ENCODE measurements around the gene AATK. TPM values are rescaled to one million over a fixed set of nuclear protein-coding genes. Genes with fewer than 3 reads are reported as not detected.
A peak's percentile ranks its signal among the peaks of the same experiment; 100 is the strongest.

Gene AATK
- total and polyA plus RNA-seq, 2 of the 4 experiments (the other 2 are of a cell fraction) = under 0.01 to 0.21 TPM

- Histone ChIP-seq H3K4me3 (ENCODE audit: insufficient read depth, low read depth, low read length) (no peak overlapping the region), H3K56ac (ENCODE audit: extremely low read depth, insufficient read depth, low read length) (no peak overlapping the region), H3K4me2 (ENCODE audit: low read depth, low read length) (no peak overlapping the region), H3K14ac (replicated peaks; ENCODE audit: low read depth, low read length) (no peak overlapping the region), H3K36me3 (ENCODE audit: control insufficient read depth, insufficient read depth, low read length) (no peaks in the 10 kb centered on the region), H4K5ac (ENCODE audit: low read depth, low read length) (no peak overlapping the region), H3K18ac (ENCODE audit: low read depth, low read length) (no peak overlapping the region), H4K20me1 (ENCODE audit: insufficient read depth, low read length) (no peaks in the 10 kb centered on the region), H4K8ac (ENCODE audit: low read depth in 2 of 2, low read length in 2 of 2) (no peak overlapping the region), H2BK120ac (ENCODE audit: low read depth, low read length) (no peak overlapping the region), H2AK9ac (replicated peaks; ENCODE audit: low read depth, low read length, poor library complexity) (peak overlapping the region; percentile 28), H3K27me3 (ENCODE audit: control insufficient read depth, insufficient read depth, low read length) (peaks cover 33% of the 10 kb centered on the region), H2BK15ac (ENCODE audit: low read depth, low read length) (no peak overlapping the region), H3K4me1 (ENCODE audit: control insufficient read depth, insufficient read depth, low read length) (peaks cover 3% of the 10 kb centered on the region), H2AK5ac (ENCODE audit: low read depth, low read length) (no peak overlapping the region), H3K9ac (ENCODE audit: low read depth, low read length) (no peak overlapping the region), H3K4ac (ENCODE audit: low read depth, low read length) (no peak overlapping the region), H2BK5ac (ENCODE audit: low read depth, low read length, poor library complexity, severe bottlenecking) (no peak overlapping the region), H3K9me3 (ENCODE audit: control insufficient read depth, insufficient read depth, low read length) (no peaks in the 10 kb centered on the region), H3K79me1 (ENCODE audit: low read depth in 1 of 2, low read length in 2 of 2) (no peaks in the 10 kb centered on the region), H3K9me1 (ENCODE audit: insufficient read depth, low read length) (no peaks in the 10 kb centered on the region), H4K91ac (ENCODE audit: insufficient read depth, low read depth, low read length) (no peak overlapping the region), H2AFZ (replicated peaks; ENCODE audit: low read length, poor library complexity) (peak overlapping the region; percentile 6), H3K27ac (ENCODE audit: insufficient read depth, low read length) (no peak overlapping the region), H3K23ac (ENCODE audit: low read depth, low read length) (no peak overlapping the region), H2BK20ac (ENCODE audit: low read depth, low read length) (no peak overlapping the region)
- ChIA-PET CTCF (no interaction called here), POLR2A (ENCODE audit: unreplicated experiment) (no interaction called here)
- DNase-seq (no peak), ATAC-seq (ENCODE audit: low read depth) (no peak)
- no peak for TF ChIP-seq POLR2A (IDR thresholded peaks at IDR 0.05; ENCODE audit: low read depth, low read length)
- no peak for TF ChIP-seq CTCF (conservative IDR thresholded peaks at IDR 0.05; ENCODE audit: low read depth, low read length)
- no peak for TF ChIP-seq SMC3 (IDR thresholded peaks at IDR 0.05; ENCODE audit: low read depth, low read length)
- TF ChIP-seq RCOR1 (IDR thresholded peaks at IDR 0.05; ENCODE audit: insufficient replicate concordance, low read length) = no peak
- TF ChIP-seq USF2 (IDR thresholded peaks at IDR 0.05; ENCODE audit: low read depth, low read length) = no peak
- no peak for TF ChIP-seq BHLHE40 (IDR thresholded peaks at IDR 0.05; ENCODE audit: low read depth, low read length)
- TF ChIP-seq CHD1 (IDR thresholded peaks at IDR 0.05; ENCODE audit: low read depth, low read length) = no peak
- WGBS, 2 experiments (ENCODE audit: extremely low coverage in 2 of 2, insufficient read length in 1 of 2) = 28% methylated on average over 46 of the region's 109 CpGs; no CpG with 5 or more reads in 1 of the 2 experiments
- dilution Hi-C loops (cut with HindIII; ENCODE audit: low sequenced_read_pairs, unreplicated experiment) (no loop called here), intact Hi-C loops (cut with micrococcal nuclease) (no loop called here), in situ Hi-C loops (cut with MboI; ENCODE audit: low sequenced_read_pairs) (no loop called here)
- BruUV-seq (replicated peaks) = no TSS peak
Measured at GRCh38 chr17:81121841-81122733, 43.9 kb downstream of the AATK start.

Data from IMR-90 (cell line).